ENCODE results near the gene LPIN1.
"Not testable (repeated sequence)": the region's sequence is repeated elsewhere in the genome, so short reads cannot be mapped to it uniquely, and the experiment has no call there.

The LPIN1 gene

DNA sequence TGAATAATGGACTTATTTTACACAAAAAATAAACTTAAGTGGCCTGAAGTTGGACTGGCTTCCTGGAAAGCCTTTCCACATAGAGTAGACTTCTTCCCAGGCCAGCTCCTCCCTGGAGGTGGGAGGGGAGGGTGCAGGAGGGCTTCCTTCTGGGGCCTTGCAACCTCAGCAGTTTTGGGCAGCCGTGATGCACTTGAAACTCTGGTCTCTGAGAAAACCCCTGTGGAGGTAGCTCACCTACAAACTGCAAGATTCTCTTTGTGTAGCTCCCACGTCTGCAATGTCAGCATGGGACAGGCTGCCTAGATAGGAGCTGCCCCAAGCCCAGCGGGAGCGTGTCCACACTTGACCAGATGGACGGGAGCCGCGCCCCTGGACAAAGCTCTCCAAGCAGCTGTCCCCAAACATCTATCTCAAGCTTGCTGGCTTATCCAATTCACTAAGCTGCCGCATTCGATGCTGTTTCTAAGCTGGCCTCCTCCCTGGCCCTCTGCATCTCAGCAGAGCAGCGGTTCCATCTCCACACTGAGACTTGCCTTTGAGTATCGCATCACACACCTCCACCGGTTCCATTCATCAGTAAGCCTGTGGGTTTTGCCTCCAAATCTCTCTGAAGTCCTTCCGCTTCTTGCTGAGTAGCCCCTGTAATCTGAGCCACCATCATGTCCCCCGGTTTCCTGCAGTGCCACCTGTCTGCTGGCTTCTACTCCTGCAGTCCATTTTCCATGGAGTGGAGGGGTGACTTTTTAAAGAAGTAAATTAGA, 1.6 kb upstream of the LPIN1 start:
- no peak for DNase-seq

DNA sequence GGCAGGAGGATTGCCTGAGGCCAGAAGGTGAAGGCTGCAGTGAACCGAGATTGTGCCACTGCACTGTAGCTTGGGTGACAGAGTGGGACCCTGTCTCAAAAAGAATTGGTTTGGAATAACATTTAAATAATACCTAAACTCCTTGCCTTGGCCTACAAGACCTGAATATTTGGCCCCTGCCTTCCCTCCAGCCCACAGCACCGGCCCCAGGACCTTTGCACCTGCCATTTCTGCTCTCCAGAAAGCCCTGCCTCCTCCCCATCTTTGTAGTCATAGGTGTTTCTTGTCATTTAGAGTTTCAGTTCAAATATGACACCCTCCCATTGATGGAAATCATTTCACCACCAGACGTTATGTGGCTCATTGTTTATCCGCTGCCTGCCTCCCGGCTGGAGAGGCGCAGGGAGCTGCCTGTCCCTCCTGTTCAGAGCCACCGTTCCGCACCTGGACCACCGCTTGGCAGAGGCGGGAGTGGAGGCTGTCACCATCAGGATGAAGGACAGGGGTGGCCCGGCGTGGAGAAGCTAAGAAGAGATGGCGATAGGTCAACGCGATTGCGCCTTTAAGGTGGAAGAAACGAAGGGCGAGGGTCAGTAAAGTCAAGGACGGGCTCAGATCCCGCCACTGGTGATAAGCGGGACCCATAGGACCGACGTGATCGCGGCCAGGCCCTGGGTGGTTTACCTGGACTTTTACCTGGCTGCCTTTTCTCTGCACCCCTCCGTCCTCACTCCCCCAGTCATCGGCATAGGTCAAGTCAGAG, 638 bp upstream of the LPIN1 start:
- DNase-seq, result no peak

DNA sequence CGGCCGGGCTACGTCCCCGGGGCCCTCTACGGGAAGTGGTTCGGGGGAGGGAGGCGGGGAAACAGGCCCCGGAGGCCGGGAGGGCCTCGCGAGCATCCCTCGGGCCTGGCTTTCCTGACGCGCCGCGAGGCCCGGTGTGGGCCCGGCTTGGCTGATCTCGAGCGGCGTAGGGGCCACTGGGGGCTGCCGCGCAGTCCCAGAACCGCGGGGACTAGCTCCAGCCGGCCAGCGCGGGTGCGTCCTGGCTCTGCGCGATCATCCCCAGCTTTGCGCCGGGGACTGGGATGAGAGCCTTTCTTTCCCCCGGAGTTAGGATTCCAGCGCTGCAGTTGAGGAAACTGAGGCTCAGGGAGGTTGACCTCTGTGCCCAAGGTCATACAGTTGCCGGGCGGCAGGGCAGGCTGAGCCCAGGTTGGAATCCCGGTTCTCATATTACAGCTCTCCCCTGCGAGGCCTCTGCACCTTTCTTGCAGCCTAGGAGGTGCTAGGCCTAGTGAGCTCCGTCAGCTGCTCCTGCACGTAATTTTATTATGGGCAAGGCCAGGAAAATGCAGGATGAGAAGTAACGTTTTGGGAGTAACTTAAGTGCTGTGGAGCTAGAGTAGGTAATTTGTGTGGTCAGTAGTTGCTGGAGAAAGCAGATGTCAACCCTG, 501 bp downstream of the LPIN1 start:
- DNase-seq, result no peak

DNA sequence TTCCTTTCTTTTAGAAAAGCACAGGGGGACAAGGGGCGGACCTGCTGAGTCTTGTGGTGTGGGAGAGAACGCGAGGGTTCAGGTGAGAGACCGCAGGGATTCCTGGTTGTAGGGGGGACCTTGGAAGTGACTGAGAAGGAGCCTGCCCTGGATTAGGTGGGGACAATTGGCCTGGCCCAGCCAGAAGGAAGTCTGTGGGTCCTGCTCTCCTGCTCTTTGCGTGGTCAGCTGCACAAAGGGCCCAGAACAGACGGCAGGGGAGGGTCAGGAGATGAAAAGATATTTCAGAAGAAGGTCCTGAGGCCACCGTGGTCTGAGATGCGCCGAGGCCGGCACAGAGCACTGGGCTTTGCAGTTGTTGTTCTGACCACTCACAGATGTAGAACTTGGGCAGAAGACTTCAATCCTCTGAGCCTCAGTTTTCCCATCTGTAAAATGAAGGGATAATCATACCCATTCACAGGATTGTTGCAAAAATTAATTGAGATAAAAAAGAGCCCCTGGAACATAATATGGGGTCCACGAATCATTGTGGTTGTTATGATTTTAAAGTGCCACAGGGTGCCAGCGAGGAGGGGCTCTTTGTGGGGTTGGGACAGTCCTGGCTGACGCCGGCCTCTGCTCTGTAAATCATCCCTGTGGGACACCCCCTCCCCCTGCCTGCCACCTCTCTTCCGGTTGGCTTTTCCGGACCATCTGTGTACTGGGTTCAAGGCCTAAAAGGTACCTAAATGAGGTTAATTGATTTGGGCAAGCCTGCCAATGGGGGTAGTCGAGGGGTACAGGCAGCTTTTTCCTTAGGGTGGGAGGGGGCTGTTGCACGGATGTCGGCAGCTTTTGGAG, 1.8 kb downstream of the LPIN1 start:
- DNase-seq, result no peak

DNA sequence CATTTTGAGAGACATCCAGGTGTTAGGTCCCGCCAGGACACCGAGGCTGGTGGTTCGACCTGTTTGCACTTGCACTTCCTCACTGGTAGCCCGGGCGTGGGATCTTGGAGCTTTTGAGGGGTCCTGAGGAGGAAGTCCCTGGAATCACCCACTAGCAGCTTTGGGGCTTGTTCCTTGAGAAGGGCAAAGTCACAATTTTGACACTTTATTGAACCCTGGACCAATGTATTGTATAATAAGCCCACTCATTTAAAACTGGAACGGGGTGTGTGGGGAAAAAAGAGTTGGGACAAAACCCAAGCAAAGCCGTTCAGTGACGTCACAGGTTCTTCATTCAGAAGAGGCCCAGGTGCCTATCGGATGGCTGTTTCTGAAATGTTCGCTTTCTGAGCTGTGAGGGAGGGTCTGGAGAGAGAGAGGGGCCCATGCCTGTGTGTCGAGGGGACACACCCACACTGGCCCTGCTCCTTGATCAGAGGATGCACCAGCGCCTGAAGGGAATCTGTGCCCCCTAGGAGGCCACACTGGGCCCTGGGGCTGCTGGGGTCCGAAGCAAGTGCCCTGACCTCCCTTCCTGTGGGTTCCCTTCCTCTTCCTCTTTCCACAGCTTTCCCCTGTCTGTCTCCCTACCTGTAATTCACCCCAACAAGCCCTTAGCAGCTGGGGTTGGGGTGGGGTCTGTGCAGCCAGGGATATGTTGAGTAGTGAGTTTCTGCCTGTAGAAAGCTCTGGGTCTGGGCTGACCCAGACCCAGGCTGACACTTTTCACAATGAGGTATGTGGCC, 2.6 kb downstream of the LPIN1 start:
- DNase-seq, result no peak

DNA sequence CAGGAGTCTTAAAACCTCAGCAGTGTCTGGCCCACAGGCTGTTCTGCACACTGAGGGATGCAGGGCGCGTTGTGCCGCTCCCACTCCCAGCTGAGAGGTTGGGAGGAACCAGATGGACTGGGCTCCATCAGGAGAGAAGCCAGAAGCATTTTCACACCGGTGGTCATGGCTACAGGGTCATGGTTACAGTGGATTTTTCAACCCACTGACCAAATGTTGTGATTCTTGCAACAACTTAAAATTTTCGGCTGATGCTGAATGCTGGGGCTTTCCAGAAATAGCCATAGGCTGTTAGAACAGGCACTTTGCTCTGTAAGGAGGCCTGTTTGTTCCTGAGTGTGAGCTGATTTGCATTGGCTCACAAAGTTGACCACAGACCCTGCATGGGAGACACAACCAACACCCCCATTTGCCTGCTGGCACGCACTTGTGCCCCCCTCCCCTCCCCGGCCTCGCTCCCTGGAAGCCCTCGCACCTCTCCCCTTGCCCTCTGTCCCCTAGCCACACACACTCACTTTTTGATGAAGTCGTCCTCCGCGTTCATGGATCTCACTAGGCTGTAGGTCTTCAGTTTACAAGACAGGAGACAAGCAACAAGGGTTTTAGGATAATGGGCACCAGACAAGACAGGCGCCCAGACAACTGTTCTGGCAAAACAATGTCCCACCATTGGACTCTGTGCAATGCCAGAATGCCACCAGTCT, 3.4 kb downstream of the LPIN1 start:
- no peak for DNase-seq

DNA sequence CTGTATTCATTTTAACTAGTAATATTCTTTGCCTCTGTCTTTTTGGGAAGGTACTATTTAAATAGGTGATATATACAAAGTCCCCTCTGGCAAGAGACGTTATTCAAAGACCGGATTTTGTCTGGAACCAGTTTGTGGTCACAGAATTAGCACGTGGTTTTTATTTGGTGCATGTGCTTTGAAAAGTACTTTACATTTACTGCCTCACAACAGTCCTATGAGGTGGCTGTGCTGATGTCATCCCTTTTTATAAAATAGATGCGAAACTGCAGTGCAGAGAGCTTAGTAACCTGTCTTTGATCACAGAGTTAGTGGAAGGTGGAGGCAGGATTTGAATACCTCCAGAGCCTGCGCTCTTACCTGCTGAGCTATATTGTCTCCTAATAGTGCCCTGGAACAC, 4.0 kb downstream of the LPIN1 start:
- DNase-seq, result no peak

DNA sequence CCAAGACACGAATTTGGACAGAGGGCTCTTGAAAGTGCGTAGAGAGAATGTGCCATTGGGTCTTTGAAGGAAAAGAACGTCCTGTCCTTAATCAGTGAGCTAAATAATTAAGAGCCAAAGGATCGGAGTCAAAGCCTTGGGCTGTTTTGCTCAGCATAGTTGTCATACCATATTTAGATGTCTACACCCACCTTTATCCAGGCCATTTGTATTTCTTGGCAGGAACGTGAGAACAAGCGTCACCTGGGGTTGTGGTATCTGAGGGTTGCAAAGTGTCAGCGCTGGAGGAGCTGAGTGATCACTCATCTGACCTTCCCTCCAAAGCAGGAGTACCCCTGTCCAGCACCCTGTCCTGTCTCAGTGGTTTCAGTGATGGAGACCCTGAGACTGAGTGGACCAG, 4.5 kb downstream of the LPIN1 start:
- no peak for DNase-seq

DNA sequence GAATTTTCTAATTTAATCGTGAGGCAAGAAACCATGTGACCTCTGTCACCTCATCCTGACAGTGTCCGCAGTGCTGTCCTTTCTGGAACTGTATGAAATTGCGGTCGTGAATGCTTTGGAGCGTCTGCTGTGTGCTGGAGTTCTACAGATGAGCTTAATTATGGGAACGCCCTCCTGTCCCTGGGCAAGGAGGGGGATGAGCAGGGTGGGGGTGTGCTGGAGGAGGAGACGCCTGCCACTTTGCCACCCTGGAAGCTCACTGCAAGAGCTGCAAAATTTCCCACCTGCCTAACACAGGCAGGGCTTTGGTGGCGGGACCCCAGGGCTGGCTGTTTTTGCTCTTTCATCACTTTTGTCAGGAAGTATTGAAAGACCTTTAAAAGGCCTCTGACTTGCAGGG, 6.5 kb downstream of the LPIN1 start:
- DNase-seq, result no peak

DNA sequence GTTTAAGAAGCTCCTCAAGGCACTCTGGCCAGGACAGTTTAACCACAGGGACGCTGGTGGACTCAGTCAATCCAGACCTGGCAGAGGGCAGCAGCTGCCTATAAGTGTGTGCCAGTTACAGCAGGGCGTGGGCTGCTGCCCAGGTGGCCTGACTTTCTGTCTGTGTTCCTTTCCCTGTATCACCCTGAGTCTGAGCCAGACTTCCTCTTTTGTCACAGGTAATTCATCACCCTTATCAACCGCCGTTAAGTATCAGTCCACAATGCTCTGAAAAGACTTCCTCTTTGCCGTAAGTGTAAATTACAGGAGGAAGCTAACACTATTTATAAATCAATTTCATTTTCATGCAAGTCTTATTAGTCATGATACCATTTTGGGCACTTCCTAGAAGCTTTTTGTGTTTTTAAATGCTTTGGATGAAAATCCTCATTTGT, 7.0 kb downstream of the LPIN1 start:
- no peak for DNase-seq

DNA sequence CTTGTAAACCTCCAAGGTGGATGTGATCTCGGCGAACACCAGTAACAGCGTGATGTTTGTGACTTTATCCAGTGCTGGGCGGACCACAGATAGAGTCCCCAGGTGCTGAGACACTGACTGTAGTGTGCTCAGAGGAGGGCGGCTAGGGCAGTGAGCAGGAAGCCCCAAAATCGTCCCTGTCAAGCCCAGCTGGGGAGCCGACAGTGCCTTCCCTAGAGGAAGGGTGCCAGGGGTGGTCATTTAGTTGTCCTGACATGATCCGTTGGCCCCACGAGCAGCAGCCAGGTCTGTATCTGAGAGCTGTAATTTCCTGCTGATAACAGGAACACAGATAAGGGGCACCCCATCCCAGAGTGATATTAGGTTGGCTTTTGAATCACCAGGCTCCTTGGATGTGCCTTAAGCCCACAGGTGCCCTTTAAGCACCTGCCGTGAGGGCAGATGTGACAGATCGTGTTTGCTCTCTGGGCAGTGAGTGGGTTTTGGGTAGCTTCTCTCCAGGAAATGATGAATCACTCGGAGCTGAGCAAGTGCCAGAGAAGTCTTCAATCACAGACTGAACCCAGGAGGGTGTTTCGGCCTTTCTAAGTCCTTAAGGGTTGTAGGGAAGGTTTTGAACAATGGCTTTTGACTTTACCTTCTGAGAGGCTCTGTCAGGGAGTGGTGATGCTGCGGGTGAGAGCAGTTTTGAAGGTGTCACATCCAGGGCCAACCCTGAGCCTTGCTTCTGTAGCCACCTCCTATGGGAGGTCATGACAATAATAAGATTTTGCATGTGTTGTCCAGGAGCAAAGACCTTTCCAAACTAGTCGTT, 7.7 kb downstream of the LPIN1 start:
- DNase-seq, result peak; percentile 59

DNA sequence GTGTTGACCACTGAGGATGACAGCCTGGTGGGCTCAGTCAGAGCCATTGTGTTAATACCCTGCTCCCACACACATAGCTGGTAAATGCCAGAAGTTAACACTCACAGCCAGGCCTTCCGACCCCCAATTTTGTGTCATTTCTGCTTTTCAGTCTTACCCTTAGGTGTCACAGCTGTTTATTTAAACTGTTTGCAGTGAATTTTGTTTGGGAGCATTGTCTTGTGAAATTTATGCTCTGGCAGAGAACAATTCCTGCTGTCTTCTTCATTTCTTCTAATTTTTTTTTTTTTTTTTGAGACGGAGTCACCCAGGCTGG, 8.2 kb downstream of the LPIN1 start:
- no peak for DNase-seq

DNA sequence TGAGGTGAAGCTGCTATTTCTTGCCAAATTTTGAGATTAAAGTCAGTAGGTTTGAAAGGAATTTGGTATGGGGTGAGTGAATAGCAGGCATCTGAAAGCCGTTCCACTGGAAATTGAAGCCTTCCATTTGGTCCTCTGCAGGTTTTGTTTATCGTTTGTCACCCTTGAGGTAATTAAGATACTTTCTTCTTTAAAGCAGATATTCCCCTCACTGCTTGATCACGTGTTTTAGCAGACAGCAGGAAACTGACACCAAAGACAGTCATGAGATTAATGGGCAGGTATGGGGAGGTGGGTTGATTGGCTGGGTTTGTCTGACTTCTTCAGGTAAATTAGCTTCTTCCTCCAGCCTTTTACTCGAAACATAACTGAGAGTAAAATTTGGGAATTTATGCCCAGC, 10.7 kb downstream of the LPIN1 start:
- no peak for DNase-seq

DNA sequence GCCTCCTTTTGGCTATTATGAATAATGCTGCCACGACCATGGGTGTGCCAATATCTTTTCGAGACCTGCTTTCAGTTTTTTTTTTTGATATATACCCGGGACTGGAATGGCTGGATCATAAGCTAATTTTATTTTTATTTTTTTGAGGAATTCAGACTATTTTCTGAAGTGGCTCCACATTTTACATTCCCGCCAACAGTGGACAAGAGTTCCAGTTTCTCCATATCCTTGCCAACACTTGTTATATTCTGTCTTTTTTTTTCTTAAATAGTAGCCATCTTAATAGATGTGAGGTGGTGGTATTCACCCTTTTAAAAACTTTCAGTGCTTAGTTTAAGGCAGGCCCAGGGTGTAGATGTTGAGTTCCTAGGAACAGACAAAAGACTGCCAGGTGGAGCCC, 11.8 kb downstream of the LPIN1 start:
- no peak for DNase-seq

DNA sequence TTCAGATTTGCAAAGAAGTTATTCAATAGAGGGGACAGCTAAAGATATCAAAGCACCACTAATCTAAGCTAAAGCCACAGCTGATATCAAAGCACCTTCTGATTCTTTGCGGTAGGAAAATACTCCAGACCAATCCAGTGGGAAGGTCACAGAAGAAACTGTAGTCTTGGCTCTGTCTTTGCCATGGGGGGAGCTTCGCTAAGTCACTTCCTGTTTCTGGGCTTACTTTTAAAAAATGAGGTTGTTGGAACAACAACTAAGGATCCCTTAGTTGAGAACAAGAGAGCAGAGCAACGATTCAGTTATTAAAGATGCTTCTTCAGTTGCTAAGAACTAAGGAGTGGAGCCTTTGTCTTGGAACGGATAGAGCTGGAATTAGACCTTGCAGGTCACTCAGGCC, 12.2 kb downstream of the LPIN1 start:
- no peak for DNase-seq

DNA sequence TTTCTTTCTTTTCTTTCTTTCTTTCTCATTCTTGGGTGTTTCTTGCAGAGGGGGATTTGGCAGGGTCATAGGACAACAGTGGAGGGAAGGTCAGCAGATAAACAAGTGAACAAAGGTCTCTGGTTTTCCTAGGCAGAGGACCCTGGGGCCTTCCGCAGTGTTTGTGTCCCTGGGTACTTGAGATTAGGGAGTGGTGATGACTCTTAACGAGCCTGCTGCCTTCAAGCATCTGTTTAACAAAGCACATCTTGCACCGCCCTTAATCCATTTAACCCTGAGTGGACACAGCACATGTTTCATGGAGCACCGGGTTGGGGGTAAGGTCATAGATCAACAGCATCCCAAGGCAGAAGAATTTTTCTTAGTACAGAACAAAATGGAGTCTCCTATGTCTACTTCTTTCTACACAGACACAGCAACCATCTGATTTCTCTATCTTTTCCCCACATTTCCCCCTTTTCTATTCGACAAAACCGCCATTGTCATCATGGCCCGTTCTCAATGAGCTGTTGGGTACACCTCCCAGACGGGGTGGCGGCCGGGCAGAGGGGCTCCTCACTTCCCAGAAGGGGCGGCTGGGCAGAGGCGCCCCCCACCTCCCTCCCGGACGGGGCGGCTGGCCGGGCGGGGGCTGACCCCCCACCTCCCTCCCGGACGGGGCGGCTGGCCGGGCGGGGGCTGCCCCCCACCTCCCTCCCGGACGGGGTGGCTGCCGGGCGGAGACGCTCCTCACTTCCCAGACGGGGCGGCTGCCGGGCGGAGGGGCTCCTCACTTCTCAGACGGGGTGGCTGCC, 12.9 kb downstream of the LPIN1 start:
- not testable (repeated sequence) for DNase-seq

DNA sequence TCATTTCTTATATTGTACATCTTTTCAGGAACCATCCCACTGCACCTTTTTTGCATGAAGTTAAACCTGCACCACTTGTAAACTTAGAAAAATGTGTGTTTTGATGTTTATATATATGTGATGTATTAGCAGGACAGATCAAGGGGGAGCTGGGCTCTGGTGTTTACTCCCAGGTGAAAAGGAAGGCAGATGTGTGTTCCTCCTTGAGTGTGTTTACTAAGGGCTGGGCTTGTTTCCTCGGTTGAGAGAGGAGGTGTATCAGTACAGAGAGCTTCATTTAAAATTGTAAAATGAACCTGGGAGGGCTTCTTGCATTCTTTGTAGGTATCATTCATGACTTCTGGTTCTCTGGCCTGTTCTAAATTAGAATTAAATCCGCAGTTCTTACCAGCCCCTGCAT, 14.8 kb downstream of the LPIN1 start:
- DNase-seq, result no peak

DNA sequence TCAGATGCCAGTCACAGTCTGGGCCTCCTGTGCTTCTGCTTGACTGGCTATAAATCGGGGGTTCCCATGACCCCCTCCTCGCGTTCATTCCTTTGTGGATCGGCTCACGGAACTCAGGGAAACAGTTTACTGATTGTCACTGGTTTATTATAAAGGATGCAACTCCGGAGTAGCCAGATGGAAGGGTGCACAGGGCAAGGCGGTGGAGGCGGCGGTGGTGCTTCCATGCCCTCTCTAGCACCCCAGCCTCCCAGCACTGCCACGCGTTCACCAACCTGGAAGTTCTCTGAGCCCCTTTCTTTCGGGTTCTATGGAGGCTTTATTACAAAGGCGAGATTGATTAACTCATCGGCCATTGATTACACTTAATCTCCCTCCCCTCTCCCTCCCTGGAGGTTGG, 15.6 kb downstream of the LPIN1 start:
- no peak for DNase-seq

DNA sequence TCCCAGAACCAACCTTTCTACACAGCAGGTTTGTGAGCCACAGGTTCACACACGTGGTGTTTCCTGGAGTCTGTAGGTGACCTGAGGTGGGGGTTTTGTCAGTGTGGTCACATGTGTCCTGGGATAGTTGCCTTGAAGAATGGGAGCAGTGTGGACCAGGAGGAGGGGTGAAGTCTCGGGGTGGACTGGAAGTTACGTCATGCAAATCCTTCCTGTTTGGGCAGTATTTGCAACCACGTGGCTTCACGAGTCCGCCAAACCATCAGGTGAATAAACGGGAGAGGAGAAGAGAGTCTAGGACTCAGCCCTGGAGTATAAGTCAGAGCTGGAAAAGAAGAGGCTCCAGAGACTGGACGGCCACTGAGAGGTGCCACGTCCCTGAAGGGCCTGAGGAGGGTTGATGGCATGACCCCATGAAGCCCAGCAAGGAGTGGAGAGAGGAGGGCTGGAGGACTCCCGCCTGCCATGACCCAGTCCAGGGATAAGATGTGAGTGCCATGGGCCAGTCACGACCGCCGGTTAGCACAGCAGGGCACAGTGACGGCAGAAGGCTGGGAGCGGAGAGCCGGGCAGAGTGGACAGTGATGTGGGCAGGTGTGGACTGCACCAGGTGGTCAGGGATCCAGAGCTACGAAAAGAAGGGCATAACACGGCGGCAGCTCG, 16.5 kb downstream of the LPIN1 start:
- no peak for DNase-seq
